Eye (tissue), 1 donor: Measurements from ENCODE around the gene SMAD3.
A peak's percentile ranks its signal among the peaks of the same experiment; 100 is the strongest.
"Not testable (repeated sequence)": the region's sequence is repeated elsewhere in the genome, so short reads cannot be mapped to it uniquely, and the experiment has no call there.

Experiments used
- DNase-seq: peaks from one replicate; pipeline ENCODE4 v3.0.0-alpha.2; 2015

SMAD3 gene

GRCh38 chr15:67149068-67149772 is 83.8 kb downstream of the SMAD3 start:
- DNase-seq = peak; percentile 35

DNA sequence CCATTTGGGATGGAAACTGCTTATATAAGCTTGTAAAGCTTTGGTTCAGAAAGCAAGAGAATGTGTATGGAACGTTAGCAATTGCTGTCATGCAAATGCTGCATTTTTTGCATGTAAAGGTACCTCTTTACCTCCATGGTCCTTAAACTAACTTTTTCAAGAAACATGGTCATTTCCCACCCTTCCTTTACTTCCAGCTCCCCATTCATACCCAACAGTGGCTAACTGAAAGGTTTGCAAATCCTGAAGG is 84.3 kb downstream of the SMAD3 start:
- no peak for DNase-seq

DNA sequence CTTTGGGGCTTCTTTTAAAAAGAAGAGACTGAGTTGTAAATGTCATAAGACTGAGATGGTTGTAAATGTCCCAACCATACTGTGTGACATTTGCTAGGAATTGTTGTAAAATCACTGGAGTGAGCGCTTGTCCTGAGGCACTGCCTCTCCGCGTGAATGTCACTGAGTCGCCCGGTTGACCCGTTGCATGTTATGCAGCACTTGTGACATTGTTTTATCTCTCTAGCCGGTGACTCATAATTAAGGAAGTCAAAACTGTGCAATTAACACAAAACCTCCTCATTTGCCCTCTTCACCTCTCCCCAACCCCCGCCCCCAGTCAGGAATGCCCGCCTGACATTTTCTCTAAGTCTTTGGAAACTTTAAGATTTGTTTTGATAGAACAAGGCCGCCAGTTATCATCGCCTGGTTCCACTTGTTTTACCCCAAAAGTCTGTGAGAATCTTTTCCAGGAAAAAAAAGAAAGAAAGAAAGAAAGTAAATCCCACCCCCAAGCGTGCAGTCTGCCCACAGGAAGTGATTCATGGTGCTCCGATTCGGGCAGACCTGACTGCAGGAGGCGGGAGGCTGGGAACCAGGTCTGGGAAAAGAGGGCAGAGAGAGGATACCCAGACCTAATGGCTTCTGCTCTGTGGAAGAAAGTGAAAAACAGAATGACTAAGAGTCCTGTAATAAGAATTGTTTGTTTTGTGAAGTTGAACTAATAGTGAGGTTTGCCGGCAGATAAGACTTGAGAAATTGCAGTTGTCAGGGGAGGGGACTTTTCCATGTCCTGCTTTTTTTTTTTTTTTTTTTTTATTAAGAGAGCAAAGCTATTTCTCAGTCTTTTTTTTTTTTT is 84.8 kb downstream of the SMAD3 start:
- peak; percentile 69 for DNase-seq

DNA sequence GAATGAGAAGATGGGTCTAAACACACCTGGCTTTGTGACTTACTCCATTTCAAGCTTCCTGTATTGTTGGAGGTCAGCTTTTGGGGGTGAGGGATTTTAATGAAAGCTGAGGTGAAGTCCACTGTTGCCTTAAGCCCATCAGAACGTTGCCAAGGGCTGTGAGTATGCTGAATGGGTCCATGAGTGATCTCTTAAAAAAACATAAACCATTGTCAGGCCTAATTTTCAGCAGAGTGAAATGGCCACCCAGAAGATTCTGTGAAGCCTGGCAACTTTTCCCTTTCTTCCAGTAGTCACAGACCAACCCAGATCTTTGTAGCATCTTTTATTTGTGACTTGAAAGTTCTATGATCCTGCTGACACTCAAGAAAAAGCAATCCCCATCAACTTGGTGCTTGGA is 87.0 kb downstream of the SMAD3 start:
- DNase-seq = no peak

- not testable (repeated sequence) for DNase-seq
Observed at GRCh38 chr15:67153044-67153443, 87.6 kb downstream of the SMAD3 start.

DNA sequence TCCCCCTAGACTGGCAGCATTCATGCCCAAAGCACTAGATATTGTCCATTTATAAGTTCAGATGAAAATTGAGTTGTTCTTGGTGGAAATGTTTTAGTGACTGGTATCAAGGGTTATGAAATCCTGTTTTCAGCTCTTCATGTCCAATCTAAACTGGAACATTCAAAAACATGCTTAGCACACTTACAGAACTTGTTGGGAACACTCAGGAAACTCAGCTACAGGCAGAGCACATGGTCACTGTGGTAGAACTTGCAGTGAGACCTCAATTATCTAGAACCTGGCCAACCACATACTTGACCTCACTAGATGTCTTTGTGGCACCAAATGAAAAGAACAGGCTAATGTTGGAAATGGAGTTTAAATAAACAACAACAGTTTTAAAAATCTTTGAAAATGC is 88.8 kb downstream of the SMAD3 start:
- no peak for DNase-seq

DNA sequence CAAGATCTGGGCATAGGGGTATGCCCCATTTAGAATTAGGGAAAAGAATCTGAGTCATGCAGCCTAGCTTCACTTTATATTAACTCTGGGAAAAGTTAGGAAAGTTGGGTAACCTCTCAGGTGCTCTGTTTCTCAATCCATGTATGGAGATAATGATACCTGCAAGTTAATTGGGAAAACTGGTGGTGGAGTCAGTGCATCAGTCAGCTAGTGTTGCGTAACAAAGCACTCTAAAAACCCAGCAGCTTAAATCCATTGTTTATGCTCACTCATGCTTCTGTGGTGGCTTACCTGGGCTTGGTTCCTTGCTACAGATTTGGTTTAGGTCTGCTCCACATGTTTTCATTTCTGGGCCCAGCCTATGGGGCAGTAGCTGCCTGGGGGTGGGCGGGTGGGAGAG is 91.0 kb downstream of the SMAD3 start:
- DNase-seq = no peak

DNA sequence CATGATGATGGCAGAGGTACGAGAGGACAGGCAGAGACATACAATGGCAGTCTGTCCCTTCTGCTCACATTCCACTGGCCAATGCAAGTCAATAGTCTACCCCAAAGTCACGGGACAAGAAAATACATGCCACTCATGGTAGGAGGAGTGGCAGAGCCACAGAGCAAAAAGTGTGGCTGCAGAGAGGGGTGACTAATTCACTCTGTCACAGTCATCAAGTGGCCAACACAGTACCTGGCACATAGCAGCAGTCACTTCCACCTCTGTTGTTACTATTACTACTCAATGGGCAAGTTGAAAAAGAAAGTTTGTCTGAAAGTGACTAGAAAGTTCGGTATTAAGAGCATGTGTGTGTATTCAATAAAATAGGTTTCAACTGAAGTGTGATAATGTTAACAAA is 91.4 kb downstream of the SMAD3 start:
- DNase-seq = no peak

- DNase-seq = no peak
Observed at GRCh38 chr15:67157521-67158252, 92.3 kb downstream of the SMAD3 start.

GRCh38 chr15:67158367-67158766 is 93.0 kb downstream of the SMAD3 start:
- no peak for DNase-seq

GRCh38 chr15:67161412-67161811 is 96.0 kb downstream of the SMAD3 start:
- DNase-seq = no peak

DNA sequence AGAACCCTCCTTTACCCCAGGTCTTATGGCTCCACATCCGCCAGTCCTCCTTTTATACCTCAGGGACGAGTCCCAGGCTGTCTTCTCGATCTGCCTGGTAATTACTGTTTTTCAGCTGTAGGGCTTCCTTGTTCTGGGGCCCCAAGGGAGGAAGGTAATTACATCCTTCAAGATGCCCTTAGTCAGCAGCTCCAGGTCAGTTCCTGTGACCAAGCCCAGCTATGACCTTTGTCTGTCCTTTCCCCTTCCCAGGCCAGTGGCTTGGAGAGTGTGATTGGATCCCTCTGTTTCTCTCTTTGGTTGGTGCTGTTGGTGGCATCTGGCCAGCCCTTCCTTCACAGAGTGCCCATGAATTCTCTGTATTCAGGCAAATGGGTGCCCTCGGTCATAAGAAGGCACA is 96.5 kb downstream of the SMAD3 start:
- DNase-seq = no peak

- DNase-seq = no peak
Observed at GRCh38 chr15:67163180-67163579, 97.8 kb downstream of the SMAD3 start.

- DNase-seq = no peak
Observed at GRCh38 chr15:67164401-67164791, 99.0 kb downstream of the SMAD3 start.

GRCh38 chr15:67164811-67165253 is 99.4 kb downstream of the SMAD3 start:
- no peak for DNase-seq

- DNase-seq = no peak
Observed at GRCh38 chr15:67165254-67166253, 100.2 kb downstream of the SMAD3 start.

DNA sequence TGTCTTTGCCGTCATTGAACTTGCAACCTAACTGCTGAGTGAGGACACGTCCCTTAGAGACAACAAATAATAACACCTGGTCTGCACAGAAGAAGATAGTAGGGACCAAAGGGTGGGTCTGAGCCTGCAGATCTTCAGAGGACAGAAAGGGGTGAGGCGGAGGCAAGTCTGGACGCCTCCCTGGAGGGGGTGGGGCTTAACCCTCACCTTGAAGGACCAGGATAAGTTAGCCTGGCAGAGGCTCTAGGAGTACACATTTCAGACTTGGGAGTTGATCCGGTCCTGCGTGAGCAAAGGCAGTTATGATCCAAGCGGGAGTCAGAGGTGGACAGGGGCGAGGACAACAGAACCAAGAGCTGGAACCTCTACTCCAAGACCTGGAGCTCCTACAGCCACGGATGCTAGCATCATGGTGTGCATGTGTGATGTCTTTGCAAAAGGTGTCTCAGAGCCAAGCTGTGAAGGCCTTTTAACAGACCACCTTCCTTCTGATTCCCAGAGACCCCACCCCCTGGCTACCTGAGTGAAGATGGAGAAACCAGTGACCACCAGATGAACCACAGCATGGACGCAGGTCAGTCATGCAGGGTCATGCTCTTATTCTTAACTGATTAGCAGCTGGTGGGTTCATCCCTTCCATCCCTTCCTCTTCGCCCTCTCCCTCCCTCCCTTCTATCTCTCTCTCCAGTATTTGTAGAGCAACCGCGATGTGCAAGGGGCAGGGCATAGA is 101.0 kb downstream of the SMAD3 start:
- no peak for DNase-seq

- no peak for DNase-seq
Observed at GRCh38 chr15:67167091-67167490, 101.7 kb downstream of the SMAD3 start.

- DNase-seq = no peak
Observed at GRCh38 chr15:67168694-67169093, 103.3 kb downstream of the SMAD3 start.

GRCh38 chr15:67170143-67170925 is 104.9 kb downstream of the SMAD3 start:
- no peak for DNase-seq

GRCh38 chr15:67171471-67171870 is 106.1 kb downstream of the SMAD3 start:
- DNase-seq = no peak
